Middle frontal gyrus (tissue), 1 donor: Measurements from ENCODE around the gene GPHN.

Source experiments
- DNase-seq: peaks from one replicate; pipeline ENCODE4 v3.0.0-alpha.2; 2015; ENCODE audit warnings: low spot score; ENCODE audit errors: extremely low spot score

The GPHN gene

DNA sequence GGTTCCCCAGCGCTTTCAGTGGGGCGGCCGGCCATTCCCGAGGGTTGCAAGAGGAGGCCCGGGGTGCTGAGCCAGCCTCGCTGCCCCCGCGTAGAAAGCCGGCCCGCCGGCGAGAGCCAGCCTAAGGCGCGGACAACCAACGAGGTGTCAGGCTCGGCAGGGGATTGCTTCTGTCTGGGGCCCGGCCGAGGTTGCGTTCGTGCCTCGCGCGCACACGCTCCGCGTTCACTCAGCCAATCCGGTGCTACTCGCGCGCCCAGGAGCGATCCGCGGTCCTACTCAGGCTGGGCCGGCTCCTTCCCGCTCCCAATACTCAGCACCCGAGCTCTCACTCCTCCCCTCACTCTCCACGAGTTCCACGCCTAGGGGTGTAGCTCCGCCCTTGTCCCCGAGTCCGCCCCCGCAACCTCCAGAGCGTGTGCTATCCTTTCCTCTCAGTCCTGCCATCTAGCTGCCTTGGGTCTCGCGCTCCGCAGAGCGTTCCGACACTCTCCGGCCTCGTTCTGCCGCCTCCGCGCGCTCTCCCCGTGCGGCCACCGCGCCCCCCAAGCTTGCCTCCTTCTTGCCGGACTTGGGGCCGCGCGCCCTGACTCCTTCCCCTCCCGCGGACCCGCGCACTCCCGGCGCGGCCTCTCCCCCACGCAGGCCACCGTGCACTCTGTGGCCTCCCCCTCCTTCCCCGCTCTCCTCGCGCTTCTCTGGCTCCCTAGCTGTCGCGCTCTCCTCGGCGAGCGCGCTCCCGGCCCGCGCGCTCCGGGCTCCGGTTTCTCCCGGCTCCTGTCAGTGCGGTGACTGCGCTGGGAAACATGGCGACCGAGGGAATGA, at the start of gene GPHN:
TSS of gene GPHN (plus strand) at position 426 of the 825 bp plus-strand sequence.
- peak; percentile 95 for DNase-seq

DNA sequence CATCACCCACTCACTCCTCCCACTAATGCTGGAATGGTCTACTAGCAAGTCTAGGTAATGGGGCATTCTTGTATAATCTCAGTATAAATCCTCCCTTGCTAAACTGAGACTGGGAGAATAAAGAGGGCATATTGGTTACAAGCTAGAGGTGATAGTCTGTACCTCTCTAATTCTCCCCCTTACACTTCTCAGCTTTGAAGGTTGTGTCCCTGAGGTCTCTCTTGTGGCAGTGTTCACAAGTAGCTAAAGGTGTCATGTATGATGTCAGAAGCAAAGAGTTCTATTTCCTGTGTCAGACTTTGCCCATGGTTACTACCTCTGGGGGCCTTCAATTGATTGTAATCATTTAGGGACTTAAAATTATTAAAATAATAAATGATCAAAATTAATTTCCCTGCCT, 48.3 kb upstream of the GPHN start:
- no peak for DNase-seq

DNA sequence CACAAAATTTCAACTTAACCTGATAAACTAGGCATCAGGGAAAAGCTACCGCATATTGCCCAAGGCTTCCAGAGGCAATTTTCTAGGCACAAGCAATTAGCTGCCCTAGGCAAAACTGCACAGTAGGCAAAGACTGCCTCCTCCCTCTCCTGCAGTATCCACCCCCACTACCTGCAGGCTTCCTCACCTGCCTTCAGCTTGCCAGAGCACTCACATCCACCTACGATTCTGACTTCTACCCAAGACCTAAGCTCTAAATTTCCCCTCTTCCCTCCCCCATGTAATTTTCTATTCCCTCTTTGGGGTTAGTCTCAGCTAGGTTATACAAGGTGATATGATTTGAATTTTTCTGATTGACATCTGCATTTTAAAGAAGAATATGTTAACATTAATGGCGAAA, 43.7 kb upstream of the GPHN start:
- DNase-seq = no peak

DNA sequence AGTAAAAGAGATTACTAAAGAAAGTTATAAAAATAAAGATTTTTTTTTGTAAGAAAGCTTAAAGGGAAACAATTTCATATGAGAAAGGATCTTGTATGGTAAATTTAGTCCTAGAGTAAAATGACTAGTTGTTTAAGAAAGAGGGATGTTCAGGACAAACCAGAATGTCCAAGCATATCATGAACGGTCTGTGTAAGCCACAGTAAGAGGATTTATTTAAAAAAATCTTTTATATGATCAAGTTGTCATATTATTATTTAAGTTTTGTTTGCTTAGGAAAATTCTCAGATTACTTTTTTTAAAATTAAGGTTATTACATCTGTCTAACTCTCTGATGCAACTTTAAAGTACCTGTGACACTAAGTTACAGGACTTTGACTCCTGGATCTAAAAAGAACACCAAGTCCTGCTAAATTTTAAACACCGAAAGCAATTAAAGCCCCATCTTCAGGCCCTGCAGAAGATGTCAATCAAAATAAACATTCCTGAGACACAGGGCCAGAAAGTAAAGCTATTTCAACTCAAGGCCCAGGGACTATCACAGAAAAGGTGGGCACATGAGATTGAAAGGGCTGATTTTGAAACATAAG, 39.1 kb upstream of the GPHN start:
- DNase-seq = no peak

DNA sequence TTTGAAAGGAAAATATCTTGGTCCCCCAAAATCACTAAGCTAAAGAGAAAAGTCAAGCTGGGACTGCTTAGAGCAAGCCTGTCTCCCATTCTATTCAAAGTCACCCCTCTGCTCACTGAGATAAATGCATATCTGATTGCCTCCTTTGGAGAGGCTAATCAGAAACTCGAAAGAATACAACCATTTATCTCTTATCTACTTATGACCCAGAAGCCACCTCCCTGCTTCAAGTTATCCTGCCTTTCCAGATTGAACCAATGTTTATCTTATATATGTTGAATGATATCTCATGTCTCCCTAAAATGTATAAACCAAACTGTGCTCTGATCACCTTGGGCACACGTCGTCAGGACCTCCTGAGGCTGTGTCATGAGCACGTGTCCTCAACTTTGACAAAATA, 36.4 kb upstream of the GPHN start:
- DNase-seq = no peak

DNA sequence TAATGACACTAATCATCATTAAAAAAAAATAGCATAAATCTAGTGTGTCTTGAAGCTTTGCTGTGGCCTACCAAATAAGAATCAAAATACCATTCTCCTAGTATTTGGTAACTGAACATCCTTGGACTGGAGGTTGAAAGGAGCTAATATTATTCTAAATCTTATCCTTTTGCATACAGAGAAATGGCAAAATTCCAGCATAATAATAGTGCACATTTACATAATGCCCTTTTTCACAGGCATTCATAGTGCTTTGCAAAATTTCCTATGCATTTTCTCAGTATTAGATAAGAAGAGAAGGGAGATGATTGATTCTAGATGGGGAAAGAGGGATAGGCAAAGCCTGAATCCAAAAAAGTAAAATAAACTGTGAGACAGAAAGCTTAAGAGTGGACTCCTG, 35.7 kb upstream of the GPHN start:
- DNase-seq = no peak

DNA sequence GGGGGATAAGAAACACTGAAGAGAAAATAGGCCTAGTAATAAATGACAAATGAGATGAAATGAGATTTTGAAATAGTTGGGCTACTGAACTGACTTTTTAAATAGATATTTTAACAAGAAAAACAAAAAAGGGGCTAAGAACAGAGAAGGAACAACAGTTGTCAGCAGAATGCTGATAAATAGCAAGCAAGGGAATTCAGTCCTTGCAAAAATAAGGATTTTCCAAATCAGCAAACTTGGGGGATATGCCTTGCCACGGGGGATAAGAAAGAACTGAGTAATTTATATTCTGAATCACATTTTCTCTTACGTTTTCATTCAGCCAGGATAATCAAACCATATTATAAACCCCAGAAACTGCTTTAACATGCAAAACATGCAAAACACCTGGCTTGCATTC, 34.7 kb upstream of the GPHN start:
- DNase-seq = no peak

DNA sequence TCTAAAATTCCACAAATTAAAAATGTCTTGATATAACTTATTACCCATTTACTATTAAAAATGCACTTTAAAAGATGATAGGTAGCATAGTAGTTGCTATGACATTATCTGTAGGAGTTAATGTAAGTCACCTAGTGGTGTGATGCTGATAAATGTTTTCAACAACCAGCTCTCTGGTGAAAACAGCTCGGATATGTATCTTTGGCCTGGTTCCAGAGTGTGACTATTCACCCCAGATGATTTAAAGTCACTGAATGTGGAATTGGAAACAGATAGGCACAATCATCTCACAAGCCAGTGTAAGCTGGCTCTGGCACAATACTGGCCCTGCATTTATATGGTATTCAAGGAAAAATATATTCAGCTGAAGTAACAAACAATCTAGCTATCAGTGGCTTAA, 31.0 kb upstream of the GPHN start:
- no peak for DNase-seq

DNA sequence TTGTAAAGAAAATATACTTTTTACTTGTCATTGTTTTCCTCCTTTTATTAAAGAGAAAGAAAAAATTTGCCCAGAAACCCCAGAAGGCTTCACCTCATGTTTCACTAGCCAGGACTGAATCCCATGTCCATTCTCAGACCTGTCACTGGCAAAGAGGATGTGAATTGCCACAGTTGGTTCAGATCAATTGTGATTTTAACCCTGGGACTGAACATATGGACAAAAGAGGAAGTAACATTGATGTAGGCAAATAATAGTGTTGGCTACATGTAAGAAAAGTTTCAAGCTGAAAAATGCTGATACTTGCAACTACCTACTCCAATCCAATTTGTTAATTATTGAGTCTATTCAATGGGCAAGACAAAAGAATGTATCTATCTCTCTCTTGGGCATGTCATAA, 30.4 kb upstream of the GPHN start:
- no peak for DNase-seq

DNA sequence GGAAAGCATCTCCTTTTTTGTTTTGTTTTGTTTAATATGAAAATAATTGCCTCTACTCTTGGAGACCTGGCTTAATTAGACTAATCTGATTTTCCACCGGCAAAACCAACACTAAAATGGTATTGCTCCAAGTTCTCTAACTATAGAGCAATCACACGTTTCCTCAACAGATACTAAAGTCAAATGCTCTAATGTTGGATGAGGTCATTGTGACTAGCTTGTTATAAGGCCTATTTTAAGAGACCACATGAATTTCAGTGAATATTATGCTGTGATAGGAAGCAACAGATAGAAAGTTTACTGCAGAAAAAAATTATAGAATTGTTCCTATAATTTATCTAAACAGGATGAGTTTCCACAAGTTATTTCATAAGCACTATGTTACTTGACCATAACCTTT, 25.1 kb upstream of the GPHN start:
- DNase-seq = no peak

DNA sequence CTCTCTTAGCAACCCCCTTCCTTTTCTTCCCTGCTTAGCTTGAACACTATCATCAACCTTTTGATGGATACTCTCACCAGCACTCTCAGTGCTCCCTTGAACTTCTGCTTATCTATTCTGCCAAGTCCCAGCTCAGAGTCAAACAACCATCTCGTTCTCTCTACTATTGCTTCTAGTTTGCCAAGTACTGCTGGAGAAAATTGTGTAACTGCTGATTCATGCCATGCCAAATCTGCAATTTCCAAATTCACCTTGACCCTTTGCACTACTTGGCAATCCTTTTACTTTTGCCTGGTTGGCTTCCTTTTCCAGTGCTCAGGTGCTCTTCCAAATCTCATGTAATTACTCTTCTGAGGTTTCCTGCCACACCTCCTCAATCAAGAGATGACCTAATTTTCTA, 24.6 kb upstream of the GPHN start:
- no peak for DNase-seq

DNA sequence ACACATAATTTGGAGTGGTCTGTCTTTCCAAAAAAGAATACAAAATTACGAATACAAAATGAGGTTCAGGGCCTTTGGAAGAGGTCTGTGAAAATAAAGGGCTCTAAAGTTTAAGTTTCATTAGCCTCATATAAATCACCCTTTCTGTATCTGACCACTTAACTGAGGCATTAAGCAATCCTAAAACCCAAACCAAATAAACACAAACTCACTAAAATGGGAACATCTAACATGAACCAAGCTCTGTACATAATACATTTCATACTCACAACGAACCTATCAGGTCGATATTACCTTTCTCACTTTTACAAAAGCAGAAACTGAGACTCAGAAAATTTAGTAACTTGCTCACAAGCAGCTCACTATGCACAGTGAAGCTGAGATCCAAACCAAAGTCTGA, 22.9 kb upstream of the GPHN start:
- no peak for DNase-seq

DNA sequence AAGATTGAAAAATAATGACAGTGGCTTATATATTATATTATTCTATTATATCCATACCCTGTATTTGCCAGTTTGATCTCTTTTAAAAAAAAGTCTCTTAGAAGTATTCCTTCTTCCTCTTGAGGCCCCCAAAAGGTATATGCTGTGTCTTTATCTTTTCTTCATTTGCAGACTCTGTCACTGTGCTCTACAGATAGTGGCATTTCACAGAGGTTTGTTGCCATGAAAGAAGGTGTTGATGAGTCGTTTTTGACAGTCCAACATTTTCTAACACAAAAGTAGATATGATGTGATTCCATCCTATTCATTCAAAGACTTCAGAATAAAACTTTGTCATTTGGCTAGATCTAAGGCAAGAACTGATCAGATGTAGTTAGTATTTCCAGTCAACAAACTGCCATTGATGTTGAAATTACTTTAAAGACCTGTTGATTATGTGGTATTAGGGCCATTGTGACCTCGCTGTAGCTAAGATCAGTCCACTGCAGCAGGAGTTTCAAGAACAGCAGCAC, 22.0 kb upstream of the GPHN start, which contains the start of gene CCDC196:
TSS of gene CCDC196 (plus strand) at position 462 of the 512 bp plus-strand sequence. CDS start 132 bp downstream, outside the sequence.
- no peak for DNase-seq

DNA sequence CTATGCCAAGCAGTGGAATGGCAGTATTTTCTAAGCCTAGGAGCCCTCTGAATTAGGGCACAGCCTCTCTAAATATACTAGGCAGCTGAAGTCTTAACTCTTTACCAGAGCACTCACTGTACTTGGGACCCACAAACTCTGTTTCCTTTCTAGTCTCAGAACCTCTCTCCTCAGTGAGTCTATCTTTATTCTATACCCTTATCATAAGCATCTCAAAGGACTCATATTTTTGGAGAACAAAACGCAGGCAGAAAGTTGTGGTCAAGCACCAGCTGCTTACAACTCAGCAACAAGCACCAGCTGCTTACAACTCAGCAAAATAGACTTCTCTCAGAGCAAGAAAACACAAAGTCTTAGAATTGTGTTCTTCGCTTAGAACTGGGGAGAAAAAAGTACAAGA, 20.8 kb upstream of the GPHN start:
- no peak for DNase-seq

DNA sequence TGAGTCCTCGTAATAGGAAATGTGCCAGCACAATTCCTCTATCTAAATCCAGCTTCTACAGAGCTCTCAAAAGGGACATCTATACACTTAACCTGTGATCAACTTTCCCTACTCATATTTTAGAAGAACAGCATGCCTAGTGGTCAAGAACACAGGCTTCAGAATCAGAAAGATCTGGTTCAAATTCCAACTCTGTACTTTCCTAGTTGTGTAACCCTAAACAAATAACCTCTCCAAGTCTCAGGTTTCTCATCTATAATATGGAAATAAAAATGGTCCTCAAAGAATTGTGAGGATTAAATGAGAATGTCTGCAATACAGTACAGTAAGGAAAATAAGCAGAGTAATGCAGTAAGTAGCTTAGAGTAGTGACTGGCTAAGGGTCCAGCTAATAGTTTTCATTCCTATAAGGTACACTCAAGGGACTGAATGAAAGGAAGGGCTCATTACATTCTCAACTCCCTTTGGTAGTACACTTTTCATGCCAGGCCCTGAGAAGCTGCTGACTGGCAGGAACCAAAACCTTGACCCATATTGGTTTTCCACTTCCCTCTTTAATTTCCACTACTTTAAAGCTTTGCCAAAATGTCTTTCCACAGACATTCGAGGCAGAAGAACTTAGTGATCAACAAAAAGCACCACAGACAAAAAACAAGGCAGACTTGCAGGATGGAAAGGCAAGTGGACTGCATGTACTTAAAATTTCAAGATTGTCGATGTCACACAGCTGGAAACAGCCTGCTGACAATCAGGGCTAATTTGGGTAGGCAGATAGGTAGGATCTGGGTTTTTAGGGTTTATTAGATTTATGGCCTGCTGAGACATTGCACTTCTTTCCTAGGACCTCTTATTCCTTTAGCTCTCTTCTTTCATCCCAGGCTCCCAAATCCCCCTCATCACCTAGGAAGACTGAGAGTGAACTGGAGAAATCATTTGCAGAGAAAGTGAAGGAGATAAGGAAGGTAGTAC, 17.5 kb upstream of the GPHN start:
- no peak for DNase-seq

DNA sequence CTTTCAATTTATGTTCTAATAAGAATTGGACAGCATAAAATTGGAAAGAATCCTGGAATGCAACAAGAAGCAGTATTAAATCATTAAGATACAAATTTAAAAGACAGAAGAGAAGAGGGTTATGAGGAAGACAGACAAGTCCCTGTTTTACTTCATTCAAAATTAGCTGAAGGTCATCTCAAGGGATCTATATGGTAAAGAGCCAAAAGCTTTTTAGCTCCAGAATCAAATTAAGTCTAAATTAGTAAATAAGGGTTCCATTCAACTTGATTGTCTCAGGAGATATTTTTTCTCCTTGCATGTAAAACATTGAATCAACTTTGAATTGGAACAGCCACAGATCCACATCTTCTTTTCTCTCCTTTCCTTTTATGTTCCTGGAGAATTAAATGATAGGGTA, 14.2 kb upstream of the GPHN start:
- DNase-seq = no peak

DNA sequence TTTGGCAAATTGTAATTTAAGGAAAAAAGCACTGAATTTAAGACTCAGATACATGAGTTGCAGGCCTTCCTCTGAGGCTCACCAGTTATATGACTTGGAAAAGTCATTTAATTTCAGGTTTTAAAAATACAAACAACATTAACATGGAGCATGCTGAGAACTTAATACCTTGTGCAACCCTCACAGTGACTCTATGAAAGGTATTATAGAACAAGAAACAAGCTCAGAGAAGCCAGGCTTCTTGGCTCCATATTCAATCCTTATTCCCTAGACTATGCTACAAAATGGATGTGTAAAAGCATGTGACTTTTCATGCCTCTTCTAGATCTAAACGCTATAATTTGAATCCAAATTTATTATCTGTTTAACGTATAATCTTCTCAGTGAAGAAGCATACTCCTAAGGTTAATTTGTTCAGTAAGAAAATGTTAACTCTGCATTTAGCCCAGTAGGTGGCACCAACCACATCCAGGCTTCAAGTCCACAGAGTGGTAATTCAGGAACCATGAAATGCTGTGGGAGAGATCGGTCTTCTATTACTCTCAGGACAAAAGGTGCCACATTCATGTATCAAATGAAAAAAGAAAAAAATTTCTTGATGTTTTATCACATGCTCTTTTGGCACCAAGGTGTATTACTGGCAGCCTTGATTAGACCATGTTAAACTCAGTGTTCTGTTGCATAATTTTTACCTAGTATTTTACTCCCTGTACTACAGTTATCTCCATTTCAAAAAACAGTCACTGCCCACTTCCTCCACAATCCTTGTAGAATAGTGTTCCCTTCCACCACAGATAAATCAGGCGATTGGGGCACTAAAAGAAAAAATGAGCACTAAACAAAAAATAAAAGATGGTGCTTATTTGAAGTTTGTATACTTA, 12.5 kb upstream of the GPHN start:
- DNase-seq = peak; percentile 24

DNA sequence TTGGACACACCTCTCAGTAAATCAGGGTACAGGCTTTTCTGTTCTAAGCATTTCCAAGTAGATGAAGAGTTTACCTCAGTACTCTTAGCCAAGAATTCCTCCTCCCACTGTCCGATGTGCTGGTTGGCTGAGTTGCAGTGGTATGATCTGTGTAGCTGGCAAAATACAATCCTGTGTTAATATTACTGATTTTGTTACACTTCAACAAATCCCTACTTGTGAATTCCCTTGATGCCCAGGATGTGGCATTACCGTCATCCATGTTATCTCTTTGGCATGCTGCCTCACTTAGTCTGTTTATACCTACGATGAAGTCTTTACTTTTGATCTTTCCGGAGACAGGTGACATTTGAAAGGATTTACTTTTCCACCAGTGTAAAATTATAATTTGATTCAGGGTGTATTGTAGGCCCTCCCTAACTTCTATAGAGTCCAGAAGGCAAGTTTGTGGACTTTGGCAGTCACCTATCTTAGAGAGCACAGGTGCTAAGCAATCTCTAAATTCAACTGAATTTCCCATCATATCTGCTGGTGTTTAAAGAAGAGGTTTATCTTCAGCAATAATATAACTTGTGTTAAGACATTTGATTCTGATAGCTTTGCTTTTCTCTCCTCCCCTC, 11.6 kb upstream of the GPHN start:
- no peak for DNase-seq

DNA sequence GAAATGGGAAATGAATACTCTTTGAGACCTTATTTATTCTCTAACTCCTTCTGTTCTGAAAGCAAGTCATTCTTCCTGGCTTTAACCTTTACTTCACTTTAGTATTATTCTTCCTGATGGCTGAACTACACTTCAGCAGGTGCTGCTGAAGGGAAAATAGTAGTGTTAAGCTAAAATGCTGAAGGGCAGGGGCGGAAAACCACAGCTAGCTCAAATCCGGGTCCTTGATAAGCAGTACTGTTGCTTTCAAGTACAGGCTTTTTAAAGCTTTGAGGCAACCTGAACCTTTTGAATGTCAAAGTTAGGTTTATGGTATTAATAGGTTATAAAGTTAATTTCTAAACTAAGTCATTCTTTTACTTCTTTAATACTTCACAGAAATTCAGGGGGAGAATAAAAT, 11.0 kb upstream of the GPHN start:
- no peak for DNase-seq

DNA sequence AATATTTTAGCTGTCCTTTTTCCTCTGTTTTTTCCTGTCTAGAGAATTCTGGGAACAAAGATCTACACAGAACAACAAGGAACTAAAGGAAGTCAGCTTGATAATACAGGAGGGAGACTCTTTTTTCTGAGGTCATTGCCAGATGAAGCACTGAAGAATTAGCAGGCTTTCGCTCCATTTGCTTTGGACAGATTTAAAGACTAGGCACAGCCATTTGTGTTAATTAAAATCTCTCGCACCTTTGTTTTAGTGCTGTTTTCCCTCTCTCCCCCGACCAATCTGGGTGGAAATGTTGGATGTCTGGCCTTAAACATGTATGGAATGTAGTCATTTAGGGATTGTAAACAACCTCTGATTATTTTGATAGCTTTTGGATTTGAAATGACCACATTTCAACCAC, 9.6 kb upstream of the GPHN start:
- DNase-seq = no peak
